B cell (primary cell): ENCODE measurements around the gene TXLNA.

ENCODE experiments used
- CTCF ChIP-seq: fragments of 200-600 bp; IDR thresholded peaks from one replicate; pipeline ENCODE4 v1.8.0; 2022; ENCODE audit warnings: antibody characterized with exemption, mild to moderate bottlenecking
- EZH2 ChIP-seq: IDR thresholded peaks from 2 replicates; pipeline ENCODE4 v1.6.1; 2012; ENCODE audit warnings: borderline replicate concordance, low read depth, mild to moderate bottlenecking, moderate library complexity, low read length; ENCODE audit not compliant: insufficient read depth, poor library complexity, severe bottlenecking

GRCh38 chr1:32186077-32186476, 6.6 kb downstream of the TXLNA start:
- TF ChIP-seq CTCF (no peak), EZH2 (no peak)
